Measurements from ENCODE around the gene PPP1R11.

DNA sequence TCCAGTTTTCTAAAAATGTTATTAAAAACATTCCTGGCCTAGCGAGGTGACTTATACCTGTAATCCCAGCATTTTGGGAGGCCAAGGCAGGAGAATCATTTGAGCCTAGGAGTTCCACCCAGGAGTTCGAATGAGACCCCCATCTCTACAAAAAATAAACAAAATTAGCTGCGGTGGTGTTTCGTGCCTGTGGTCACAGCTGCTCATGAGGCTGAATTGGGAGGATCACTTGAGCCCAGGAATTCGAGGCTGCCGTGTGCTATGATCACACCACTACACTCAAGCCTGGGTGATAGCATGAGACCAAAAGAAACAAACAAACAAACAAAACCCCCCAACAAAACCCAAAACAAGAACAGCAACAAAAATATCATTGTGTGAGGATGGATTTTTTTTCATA, 25.8 kb upstream of the PPP1R11 start:
- TF ChIP-seq POLR2AphosphoS5 (IDR thresholded peaks at IDR 0.05; ENCODE audit: low read depth, low read length) (no peak), TAF1 (IDR thresholded peaks at IDR 0.05; ENCODE audit: borderline replicate concordance, insufficient read depth, low read length) (no peak), SIN3A (IDR thresholded peaks at IDR 0.05; ENCODE audit: borderline replicate concordance, insufficient read depth, low read length) (no peak), FOXP2 (optimal IDR thresholded peaks at IDR 0.05; ENCODE audit: borderline replicate concordance, extremely low read depth, extremely low read length, insufficient read depth) (no peak)
- TF ChIP-seq, protein P1, sequence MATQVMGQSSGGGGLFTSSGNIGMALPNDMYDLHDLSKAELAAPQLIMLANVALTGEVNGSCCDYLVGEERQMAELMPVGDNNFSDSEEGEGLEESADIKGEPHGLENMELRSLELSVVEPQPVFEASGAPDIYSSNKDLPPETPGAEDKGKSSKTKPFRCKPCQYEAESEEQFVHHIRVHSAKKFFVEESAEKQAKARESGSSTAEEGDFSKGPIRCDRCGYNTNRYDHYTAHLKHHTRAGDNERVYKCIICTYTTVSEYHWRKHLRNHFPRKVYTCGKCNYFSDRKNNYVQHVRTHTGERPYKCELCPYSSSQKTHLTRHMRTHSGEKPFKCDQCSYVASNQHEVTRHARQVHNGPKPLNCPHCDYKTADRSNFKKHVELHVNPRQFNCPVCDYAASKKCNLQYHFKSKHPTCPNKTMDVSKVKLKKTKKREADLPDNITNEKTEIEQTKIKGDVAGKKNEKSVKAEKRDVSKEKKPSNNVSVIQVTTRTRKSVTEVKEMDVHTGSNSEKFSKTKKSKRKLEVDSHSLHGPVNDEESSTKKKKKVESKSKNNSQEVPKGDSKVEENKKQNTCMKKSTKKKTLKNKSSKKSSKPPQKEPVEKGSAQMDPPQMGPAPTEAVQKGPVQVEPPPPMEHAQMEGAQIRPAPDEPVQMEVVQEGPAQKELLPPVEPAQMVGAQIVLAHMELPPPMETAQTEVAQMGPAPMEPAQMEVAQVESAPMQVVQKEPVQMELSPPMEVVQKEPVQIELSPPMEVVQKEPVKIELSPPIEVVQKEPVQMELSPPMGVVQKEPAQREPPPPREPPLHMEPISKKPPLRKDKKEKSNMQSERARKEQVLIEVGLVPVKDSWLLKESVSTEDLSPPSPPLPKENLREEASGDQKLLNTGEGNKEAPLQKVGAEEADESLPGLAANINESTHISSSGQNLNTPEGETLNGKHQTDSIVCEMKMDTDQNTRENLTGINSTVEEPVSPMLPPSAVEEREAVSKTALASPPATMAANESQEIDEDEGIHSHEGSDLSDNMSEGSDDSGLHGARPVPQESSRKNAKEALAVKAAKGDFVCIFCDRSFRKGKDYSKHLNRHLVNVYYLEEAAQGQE (IDR thresholded peaks at IDR 0.05; ENCODE audit: insufficient read depth in 1 of 2, low read depth in 2 of 2, low read length in 2 of 2): no peak

Data from PFSK-1 (cell line).